ENCODE results near the gene C2orf69.

DNA sequence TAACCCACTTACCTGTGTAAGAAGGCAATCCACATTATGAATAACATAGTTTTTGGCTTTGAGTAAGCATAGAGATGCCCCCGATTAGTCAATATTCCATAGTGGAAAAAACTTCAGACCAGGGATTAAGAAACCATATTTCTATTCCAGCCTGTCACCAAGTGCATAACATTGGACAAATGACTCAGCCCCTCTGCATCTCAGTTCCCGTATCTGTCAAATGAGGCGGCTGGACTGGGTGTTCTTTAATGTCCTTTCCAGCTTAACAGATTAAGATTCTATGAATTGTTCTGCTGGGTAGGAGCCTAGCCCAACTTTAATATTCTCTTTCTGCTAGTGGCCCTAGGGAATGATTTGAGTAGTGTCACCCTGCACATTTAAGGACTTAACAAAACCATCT is 48.3 kb upstream of the C2orf69 start:
- TF ChIP-seq POLR2AphosphoS5 (IDR thresholded peaks at IDR 0.05; ENCODE audit: low read depth, low read length) (no peak), POLR2A (IDR thresholded peaks at IDR 0.05; ENCODE audit: low read depth, low read length) (no peak), TAF1 (IDR thresholded peaks at IDR 0.05; ENCODE audit: low read depth, low read length) (no peak), PAX5 (IDR thresholded peaks at IDR 0.05; ENCODE audit: insufficient read depth, low read length, severe bottlenecking) (no peak)
